DMS53 treated with DMSO at 0.1 percent for 48 hours (cell line): ENCODE data around the gene GIPC1.
A peak's percentile ranks its signal among the peaks of the same experiment; 100 is the strongest.
"Not testable (repeated sequence)": the region's sequence is repeated elsewhere in the genome, so short reads cannot be mapped to it uniquely, and the experiment has no call there.

Experiments
- DNase-seq: peaks from one replicate; lab custom pipeline; 2025; ENCODE audit not compliant: unreplicated experiment; lab: John Stamatoyannopoulos, UW

GIPC1 gene

GRCh38 chr19:14517840-14518505 lies 22.0 kb upstream of the GIPC1 start, which contains the start of gene DNAJB1:
DNAJB1 (minus strand) TSS chr19:14518397; CDS start chr19:14518349, 48 bp downstream.
- peak; percentile 18 for DNase-seq

DNA sequence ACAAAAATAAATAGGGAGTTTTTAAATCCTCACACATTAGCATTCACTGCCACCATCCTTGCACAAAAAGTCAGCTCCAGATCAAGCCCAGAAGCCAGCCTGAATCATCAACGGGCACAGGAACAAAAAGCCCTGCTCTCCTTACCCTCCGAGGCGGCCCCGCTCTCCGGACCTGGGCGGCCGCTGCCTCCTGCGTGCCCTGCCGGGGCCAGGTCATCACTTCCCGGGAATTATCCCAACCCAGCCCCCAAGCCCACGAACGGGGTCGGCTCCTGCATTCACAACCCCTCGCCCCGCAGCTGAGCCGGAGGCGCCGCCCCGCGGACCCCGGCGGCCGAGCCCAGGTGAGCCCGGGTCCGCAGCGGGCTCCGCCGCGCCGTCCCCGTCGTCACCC lies 21.5 kb upstream of the GIPC1 start:
- DNase-seq, result no peak

DNA sequence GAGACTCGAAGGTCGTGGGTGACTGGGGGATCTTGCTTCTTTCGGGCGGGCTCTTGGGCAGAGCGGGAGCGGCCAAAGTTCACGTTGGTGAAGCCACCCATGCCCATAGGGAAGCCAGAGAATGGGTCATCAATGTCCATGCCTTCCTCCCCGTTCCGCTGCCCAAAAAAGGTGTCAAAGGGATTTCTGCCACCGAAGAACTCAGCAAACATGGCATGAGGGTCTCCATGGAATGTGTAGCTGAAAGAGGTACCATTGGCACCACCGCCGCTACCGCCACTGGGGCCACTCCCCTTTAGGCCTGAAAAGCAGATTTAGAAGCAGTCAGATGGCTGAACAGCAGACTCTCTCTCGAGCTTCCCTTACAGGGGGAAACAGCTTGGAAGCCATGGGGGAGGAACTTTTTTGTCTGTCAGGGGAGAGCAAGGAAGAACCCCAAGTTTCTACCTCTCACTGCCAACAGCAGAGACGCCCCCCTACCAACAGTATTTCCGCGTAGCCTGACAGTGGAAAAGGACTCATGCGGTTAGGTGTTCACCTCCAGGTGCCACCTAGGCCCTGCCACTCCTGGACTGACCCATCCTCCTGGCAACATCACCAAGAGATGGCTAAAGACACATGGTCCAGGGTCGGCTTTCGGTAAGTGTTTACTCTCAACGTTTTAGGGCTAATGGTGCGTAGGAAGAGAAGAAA lies 21.0 kb upstream of the GIPC1 start:
- no peak for DNase-seq

DNA sequence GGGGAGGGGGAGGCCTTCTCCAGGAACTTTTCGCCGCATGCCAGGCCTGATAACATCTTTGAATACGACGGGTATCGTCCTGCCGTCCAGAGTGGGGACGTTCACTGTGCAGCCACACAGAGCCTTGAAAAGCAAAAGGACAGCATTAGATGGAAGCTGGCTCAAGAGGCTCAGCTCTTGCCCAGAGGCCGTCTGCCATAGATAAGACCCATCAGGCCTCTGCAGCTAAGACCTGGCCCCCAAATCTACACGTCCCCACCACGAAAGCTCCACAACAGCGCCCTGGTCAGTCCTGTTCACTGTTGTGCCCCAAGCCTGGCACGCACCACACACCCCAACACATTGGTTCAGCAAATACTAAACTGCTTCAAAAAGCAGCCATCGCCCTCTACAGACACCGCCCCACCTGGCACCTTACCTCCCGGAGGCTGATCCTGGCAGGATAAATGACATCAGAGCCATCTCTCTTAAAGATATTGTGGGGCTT lies 20.2 kb upstream of the GIPC1 start:
- no peak for DNase-seq

DNA sequence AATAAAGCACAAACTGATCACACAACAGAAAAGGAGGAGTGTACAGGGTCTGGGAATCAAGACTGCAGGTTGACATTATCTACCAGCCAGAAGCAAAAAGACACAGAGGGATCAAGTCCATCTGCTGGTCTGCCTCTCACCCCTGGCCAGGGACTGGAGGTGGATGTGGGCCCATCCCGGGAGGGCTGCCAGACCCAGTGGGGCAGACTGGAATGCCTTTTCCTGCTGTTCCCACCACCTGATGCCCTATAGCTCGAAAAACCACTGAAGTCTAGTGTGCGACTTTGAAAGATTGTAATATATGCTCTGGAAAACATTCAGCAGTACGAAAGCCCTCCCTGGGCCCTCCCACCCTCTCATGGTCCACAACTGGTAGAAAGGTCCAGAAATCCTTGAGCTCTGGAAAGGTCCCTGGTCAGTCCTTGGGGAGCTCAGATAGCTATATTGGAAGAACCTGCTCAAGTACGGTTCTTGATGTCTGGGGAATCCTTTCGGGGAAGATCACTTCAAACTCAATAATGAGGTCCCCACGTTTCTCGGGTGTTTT lies 19.6 kb upstream of the GIPC1 start:
- no peak for DNase-seq

DNA sequence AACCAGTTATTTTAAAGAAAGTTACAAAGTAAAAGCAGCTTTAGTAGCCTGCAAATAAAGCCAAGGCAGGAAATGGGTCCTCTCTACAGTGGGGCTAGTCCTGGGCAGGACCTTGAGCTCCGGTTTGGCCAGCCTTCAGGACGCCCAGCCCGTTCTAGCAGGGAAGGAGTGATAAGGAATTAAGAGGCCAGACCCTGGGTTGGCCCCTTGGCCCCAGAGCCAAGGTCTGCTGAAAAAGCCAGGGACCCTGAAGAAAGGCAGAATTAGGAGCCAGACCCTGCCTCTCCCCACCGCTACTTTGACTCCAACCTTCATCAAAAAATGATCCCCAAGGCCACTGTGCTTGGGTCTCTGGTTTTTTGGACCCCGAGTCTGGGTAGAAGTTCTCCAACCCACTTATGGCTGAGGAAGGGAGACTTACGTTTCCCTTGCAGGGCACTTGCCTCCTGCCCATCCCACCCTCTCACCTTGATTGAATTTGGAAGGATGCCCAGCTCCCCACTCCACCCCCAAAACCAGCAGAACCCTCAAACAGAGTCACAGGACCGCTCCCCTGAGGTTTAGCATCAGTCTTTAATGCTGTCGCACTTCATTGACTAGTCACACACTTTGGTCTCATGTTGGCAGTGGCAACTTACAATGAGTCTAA lies 18.4 kb upstream of the GIPC1 start:
- no peak for DNase-seq

DNA sequence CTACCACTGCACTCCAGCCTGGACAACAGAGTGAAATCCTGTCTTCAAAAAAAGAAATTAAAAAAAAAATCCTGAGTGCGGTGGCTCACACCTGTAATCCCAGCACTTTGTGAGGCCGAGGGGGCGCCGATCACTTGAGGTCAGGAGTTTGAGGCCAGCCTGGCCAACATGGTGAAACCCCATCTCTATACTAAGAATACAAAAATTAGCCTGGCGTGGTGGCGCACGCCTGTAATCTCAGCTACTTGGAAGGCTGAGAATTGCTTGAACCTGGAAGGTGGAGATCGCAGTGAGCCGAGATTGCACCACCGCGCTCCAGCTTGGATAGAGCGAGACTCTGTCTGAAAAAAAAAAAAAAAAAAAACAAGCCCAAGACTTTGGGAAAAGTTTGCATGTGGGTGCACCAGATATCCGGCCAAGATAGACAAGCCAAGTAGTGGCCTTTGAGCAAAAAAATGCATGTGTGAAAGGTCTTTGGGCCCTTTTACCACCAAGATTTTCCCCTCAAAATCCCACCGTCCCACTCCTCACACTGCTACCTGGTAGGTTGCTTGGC lies 16.6 kb upstream of the GIPC1 start:
- no peak for DNase-seq

GRCh38 chr19:14511229-14511593 lies 15.3 kb upstream of the GIPC1 start:
- no peak for DNase-seq

GRCh38 chr19:14510311-14511228 lies 14.6 kb upstream of the GIPC1 start:
- no peak for DNase-seq

DNA sequence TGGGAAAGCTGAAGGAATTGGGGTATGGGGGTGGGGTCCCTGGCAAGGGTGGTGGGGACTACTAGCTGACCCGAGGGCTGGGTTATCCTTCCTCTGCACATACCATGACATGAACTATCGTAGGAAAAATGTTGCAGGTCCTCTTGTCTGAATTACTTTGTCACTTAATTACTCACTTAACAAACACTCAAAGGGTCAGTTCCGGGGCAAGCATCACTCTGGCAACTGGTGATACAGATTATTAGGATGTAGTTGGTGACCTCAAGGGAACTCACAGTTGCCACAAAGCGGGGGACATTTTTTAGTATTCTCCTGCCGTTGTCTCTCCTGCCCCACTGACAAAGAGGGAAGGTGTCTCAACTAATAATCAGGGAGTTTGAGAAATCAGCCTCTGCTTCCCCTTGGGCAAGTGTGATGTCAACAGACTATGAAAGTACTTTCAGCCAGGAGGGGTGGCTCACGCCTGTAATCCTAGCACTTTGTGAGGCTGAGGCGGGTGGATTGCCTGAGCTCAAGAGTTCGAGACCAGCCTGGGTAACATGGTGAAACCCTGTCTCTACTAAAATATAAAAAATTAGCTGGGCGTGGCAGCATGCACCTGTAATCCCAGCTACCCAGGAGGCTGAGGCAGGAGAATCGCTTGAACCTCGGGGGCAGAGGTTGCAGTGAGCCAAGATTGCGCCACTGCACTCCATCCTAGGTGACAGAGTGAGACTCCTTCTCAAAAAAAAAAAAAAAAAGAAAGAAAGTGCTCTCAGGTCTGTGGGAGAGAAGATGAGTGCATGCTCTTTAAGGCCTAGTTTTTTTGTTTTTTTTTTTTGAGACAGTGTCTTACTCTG lies 12.0 kb upstream of the GIPC1 start:
- peak; percentile 19 for DNase-seq

GRCh38 chr19:14505488-14506239 lies 9.7 kb upstream of the GIPC1 start:
- no peak for DNase-seq

DNA sequence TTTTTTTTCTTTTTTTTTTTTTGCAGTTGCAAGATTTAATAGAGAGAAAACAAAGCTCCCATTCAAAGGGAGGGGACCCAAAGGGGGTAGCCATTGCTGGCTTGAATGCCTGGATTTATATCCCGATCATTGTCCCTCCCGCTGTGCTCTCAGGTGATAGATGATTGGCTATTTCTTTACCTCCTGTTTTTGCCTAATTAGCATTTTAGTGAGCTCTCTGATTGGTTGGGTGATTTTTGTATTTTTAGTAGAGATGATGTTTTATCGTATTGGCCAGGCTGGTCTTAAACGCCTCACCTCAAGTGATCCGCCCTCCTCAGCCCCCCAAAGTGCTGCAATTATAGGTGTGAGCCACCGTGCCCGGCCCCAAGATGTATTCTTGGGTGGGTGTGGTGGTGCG lies 8.6 kb upstream of the GIPC1 start:
- DNase-seq, result not testable (repeated sequence)

DNA sequence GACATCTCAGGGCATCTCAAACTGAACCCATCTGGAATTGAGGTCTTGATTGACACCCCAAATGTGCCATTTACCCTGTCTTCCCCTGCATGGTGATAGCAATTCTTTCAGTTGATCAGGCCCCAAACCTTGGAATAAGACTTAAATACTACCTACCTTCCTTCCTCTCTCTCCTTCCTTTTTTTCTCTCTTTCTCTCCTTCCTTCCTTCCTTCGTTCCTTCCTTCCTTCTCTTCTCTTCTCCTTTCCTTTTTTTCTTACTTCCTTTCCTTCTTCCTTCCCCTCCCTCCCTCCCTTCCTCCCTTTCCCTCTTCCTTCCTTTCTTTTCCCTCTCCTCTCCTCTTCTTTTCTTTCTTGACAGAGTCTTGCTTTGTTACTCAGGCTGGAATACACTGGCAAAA lies 7.4 kb upstream of the GIPC1 start:
- DNase-seq, result no peak

DNA sequence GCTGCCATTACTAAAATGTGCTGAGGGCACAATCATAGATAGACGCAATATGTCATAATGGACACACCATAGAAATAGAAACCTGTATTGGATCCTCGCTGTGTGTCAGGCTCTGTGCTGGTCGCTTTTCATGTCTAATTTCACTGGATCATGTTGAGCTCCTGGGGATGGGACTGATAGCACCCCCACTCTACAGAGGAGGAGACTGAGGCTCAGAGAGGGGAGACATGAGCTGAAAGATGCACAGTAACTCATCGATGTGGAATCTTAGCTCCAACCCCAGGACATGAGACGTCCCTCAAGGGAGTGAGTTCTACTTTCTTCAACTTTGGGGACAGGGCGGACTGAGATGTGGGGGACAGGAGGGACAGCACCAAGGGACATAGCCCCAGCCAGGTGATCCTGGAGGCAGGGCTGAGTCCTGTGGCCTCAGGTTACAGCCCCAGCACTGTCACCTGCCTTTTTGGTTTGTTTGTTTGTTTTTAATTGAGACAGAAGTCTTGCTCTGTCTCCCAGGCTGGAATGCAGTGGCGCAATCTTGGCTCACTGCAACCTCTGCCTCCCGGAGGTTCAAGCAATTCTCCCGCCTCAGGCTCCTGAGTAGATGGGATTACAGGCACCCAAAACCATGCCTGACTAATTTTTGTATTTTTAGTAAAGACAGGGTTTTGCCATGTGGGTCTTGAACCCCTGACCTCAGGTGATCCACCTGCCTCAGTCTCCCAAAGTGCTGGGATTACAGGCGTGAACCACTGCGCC lies 6.6 kb upstream of the GIPC1 start:
- no peak for DNase-seq

- DNase-seq, result no peak
Measured at GRCh38 chr19:14497228-14497921, 1.4 kb upstream of the GIPC1 start.

DNA sequence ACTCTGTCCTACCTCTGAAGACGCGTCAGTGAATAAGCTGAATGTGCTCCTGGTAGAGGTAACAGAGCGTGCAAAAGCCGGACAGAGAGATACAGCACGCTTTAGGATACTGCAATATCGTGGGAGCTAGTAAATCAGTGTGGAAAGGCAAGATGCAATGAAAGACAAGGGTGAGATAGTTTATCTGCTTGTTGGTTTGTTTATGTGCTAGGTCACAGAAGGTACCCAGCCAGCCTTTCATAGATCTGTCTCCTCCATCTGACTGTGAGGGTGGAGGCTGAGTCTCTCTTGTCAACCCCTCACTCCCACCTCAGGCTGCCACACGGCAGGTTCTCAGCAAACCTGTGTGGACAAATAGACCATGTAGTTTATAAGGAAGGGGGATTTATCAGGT lies 904 bp upstream of the GIPC1 start:
- DNase-seq, result no peak

DNA sequence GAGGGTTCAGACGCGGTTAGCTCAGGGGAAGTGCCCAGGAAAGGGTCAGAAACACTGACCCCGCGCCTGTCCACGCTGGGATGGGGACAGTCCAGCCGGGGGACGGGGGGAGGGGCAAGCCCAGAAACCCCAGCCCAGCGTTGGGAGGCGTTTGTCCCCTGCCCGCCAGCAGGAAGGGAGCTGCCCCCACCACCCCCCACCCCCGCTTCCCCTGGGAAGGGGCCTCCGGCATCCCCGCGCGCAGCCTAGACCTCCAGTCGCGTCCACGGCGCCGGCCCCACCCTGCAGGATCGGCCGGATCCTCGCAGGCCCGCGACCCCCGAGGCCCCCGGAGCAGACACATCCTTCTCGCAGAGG lies 277 bp downstream of the GIPC1 start:
- DNase-seq, result no peak
